K562 (cell line): Measurements from ENCODE around the gene CD69. TPM values are rescaled to one million over a fixed set of nuclear protein-coding genes. Genes with fewer than 3 reads are reported as not detected.

Source experiments
- CHD7 ChIP-seq: fragments of 200-600 bp; sonication (generic); IDR thresholded peaks from one replicate; pipeline ENCODE4 v1.6.1; 2012; ENCODE audit warnings: mild to moderate bottlenecking, low read depth, low read length, inconsistent platforms
- CLOCK ChIP-seq: fragments of 250-450 bp; sonication (Bioruptor Pico); IDR thresholded peaks from 2 replicates; pipeline ENCODE4 v1.4.0; 2020; ENCODE audit warnings: mild to moderate bottlenecking, moderate library complexity, borderline replicate concordance
- MED1 ChIP-seq: sonication (generic); formaldehyde crosslinking; IDR thresholded peaks from 2 replicates; pipeline ENCODE4 v1.8.1; 2023; ENCODE audit warnings: missing genetic modification reagents, borderline replicate concordance
- RCOR1 ChIP-seq, 2 experiments: IDR thresholded peaks; 2 replicates each; pipeline ENCODE4 v1.6.1; 2012; ENCODE audit warnings: low read depth in 2 of 2, low read length in 2 of 2, borderline replicate concordance in 1 of 2, improper control_type of control experiment in 1 of 2
- RNF2 ChIP-seq: sonication (generic); IDR thresholded peaks from 2 replicates; pipeline ENCODE4 v1.6.1; 2016
- SMAD2 ChIP-seq: fragments of 150-350 bp; IDR thresholded peaks from 2 replicates; pipeline ENCODE4 v1.6.1; 2014; ENCODE audit warnings: low read depth, mild to moderate bottlenecking, low read length
- STAT6 ChIP-seq: sonication (generic); formaldehyde crosslinking; IDR thresholded peaks from 2 replicates; pipeline ENCODE4 v1.8.1; 2023; ENCODE audit warnings: mild to moderate bottlenecking, missing genetic modification reagents
- ZNF57 ChIP-seq: fragments of 450-650 bp; formaldehyde crosslinking; IDR thresholded peaks from 2 replicates; pipeline ENCODE4 v1.4.0; 2020; ENCODE audit warnings: mild to moderate bottlenecking, moderate library complexity
- polyA plus RNA-seq, 8 experiments: library from polyadenylated mRNA; depleted of rRNA in 4 of 8; stranded (reverse) in 5 of 8; unstranded in 3 of 8; fragments of >200 nt; fragmentation: Nextera tagmentation in 2 of 8; fragmentation: Illumina TruSeq in 1 of 8; extraction: Ambion mirVana in 2 of 8; extraction: Trizol in 1 of 8; gene quantifications; 2 replicates each; pipeline versions ENCODE4 v1.2.1 to v1.2.3, GENCODE V29; 2011 to 2014; ENCODE audit warnings: inconsistent platforms in 1 of 8, missing spikeins in 1 of 8
- total RNA-seq, 7 experiments: library from RNA; depleted of rRNA in 6 of 7; stranded (reverse); fragments of >200 nt in 6 of 7; fragmentation: Illumina TruSeq in 2 of 7; extraction: Trizol in 2 of 7; gene quantifications; 2 replicates each; pipeline versions ENCODE4 v1.2.1 to v1.2.3, GENCODE V29; 2011 to 2021; ENCODE audit warnings: low replicate concordance in 1 of 7

CD69 gene
- total and polyA plus RNA-seq, 9 of the 15 experiments (the other 6 are each of a cell fraction or from before 2014, with no cell fraction given) = 11.7 to 243 (median 54.4) TPM

- TF ChIP-seq STAT6 = no peak
- no peak for TF ChIP-seq MED1
- TF ChIP-seq CHD7 = no peak
- no peak for TF ChIP-seq SMAD2
- no peak for TF ChIP-seq RNF2
- TF ChIP-seq ZNF57 = no peak
- 0 out of 4 replicates have a peak, but pooled peaks of 1 of the 2 experiments have one; percentile 32 for TF ChIP-seq RCOR1 (IDR thresholded peaks at IDR 0.05; ENCODE audit: borderline replicate concordance in 1 of 2, low read depth in 2 of 2, low read length in 2 of 2)
- no peak for TF ChIP-seq CLOCK (CRISPR knock-in tag)
These were observed 37.3 kb upstream of the CD69 start (continued) for GRCh38 chr12:9797722-9798619.
